Lung (tissue), 12 donors: ENCODE data around the gene RPL38. TPM values are rescaled to one million over a fixed set of nuclear protein-coding genes. Genes with fewer than 3 reads are reported as not detected.
A peak's percentile ranks its signal among the peaks of the same experiment; 100 is the strongest.

Experiments used
- ATAC-seq: fragments of 200-7000 bp; cut with Tn5 transposase; one replicate; pipeline ENCODE4 v1.9.1; 2020; ENCODE audit warnings: moderate number of reproducible peaks; ENCODE audit not compliant: insufficient read depth, low FRiP score
- DNase-seq, 3 donors: peaks; one replicate each; pipeline ENCODE4 v3.0.0-alpha.2; 2013 to 2017
- H3K27ac ChIP-seq, 2 donors: one replicate each; pipeline ENCODE4 v1.5.1; 2013; ENCODE audit warnings: mild to moderate bottlenecking in 2 of 2, moderate library complexity in 2 of 2, control low read depth in 1 of 2, inconsistent platforms in 1 of 2, low read depth in 1 of 2, low read length in 1 of 2
- H3K27me3 ChIP-seq, 3 donors: one replicate each; pipeline ENCODE4 v1.5.1; 2013; ENCODE audit warnings: low read length in 2 of 3; ENCODE audit not compliant: control insufficient read depth in 3 of 3, insufficient read depth in 3 of 3
- H3K36me3 ChIP-seq, 4 donors: one replicate each; pipeline ENCODE4 v1.5.1; 2013; ENCODE audit warnings: low read length in 4 of 4, mild to moderate bottlenecking in 1 of 4, moderate library complexity in 1 of 4; ENCODE audit not compliant: control insufficient read depth in 4 of 4, insufficient read depth in 4 of 4
- H3K4me1 ChIP-seq, 5 donors: one replicate each; pipeline ENCODE4 v1.5.1; 2013; ENCODE audit warnings: low read length in 5 of 5, mild to moderate bottlenecking in 2 of 5, moderate library complexity in 1 of 5; ENCODE audit not compliant: control insufficient read depth in 5 of 5, insufficient read depth in 5 of 5
- H3K4me3 ChIP-seq: one replicate; pipeline ENCODE4 v1.5.1; 2013; ENCODE audit warnings: mild to moderate bottlenecking, control low read depth, moderate library complexity
- H3K9ac ChIP-seq, 2 donors: one replicate each; pipeline ENCODE4 v1.5.1; 2013; ENCODE audit warnings: low read length in 2 of 2, control low read depth in 1 of 2; ENCODE audit not compliant: insufficient read depth in 1 of 2
- H3K9me3 ChIP-seq, 4 donors: one replicate each; pipeline ENCODE4 v1.5.1; 2013; ENCODE audit warnings: low read length in 3 of 4, mild to moderate bottlenecking in 1 of 4, moderate library complexity in 1 of 4; ENCODE audit not compliant: control insufficient read depth in 4 of 4, insufficient read depth in 3 of 4
- WGBS, 2 donors: extraction: QIAGEN DNeasy Blood & Tissue Kit; methylation state at CpG; one replicate each; pipeline ENCODE4 v1.1.7; 2013; 5-methylcytosine and 5-hydroxymethylcytosine counted together
- polyA plus RNA-seq, 2 donors: library from polyadenylated mRNA; stranded (reverse); fragments of 200-250 nt; gene quantifications; one replicate each; pipeline ENCODE4 v1.2.1, GENCODE V29; 2013
- total RNA-seq, 2 donors: library from RNA; depleted of rRNA in 1 of 2; stranded (reverse); fragments of >200 nt in 1 of 2; gene quantifications; one replicate each; pipeline ENCODE4 v1.2.1, GENCODE V29; 2014 to 2021
- TF ChIP-seq, protein P1 (sequence below): IDR thresholded peaks from 2 replicates; pipeline ENCODE4 v1.5.1; 2012; ENCODE audit warnings: mild to moderate bottlenecking; ENCODE audit errors: control extremely low read depth, extremely low read depth
- donor health status: control.
- donor health status: control.
- donor health status: Bipolar disorder and iron deficiency.
- donor health status: healthy.
- donor health status: DM: yes; HTN: yes; CAD: no.

The RPL38 gene
- total and polyA plus RNA-seq, 4 donors: 686 to 2,752 (median 1,090) TPM

DNA sequence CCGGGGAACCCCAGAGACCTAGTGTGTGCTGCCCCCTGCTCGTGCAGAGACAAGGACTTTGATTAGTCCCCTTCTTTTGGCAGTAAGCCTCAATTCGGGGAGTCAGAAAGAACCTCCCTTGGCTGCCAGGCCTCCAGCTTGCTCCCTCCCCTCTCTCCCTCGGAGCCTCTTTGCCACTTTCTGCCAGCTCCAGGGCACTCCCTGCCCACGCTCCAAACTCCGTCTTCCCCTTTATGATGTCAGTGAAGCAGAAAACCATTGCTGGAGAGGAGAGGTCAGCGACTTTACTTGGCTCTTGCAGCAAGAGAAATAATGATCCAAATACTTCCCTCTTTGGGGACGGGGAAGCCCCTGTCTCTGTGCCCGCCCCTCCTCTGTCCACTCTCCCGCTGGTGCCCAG lies 38.0 kb downstream of the RPL38 start:
- DNase-seq (no peak), ATAC-seq (peak; percentile 36)
- TF ChIP-seq, protein P1, sequence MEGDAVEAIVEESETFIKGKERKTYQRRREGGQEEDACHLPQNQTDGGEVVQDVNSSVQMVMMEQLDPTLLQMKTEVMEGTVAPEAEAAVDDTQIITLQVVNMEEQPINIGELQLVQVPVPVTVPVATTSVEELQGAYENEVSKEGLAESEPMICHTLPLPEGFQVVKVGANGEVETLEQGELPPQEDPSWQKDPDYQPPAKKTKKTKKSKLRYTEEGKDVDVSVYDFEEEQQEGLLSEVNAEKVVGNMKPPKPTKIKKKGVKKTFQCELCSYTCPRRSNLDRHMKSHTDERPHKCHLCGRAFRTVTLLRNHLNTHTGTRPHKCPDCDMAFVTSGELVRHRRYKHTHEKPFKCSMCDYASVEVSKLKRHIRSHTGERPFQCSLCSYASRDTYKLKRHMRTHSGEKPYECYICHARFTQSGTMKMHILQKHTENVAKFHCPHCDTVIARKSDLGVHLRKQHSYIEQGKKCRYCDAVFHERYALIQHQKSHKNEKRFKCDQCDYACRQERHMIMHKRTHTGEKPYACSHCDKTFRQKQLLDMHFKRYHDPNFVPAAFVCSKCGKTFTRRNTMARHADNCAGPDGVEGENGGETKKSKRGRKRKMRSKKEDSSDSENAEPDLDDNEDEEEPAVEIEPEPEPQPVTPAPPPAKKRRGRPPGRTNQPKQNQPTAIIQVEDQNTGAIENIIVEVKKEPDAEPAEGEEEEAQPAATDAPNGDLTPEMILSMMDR: no peak
- Histone ChIP-seq H3K9me3 (no peaks in the 10 kb centered on the region), H3K27me3 (no peaks in the 10 kb centered on the region), H3K4me1 (peaks cover 0 to 23% (median 5%) of the 10 kb centered on the region in 5 donors), H3K4me3 (no peak overlapping the region), H3K9ac (no peak overlapping the region), H3K27ac (no peak overlapping the region), H3K36me3 (peaks cover 0 to 1% (median 0%) of the 10 kb centered on the region in 4 donors)
- 60 to 67% methylated on average over 10 of the region's 10 CpGs for WGBS, 2 donors

DNA sequence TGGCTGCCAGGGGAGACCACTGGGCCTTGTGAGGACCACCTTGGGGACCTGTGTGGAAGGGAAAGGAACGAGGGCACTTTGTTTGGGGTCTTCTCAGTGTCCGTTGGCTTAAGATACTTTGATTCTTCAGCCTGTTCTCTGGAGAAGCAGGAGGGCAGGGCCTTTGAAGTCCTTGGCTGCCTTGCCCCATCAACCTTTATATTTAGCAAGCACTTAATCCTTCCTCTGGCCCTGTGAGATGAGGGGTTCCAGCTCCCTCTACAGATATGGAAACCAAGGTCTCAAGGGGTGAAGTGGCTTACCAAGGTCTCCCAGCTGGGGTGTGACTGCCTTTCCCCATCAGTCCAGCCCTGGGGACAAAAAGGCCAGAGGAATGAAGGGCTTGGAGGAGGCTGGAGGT lies 38.4 kb downstream of the RPL38 start:
- Histone ChIP-seq H3K27me3 (no peaks in the 10 kb centered on the region), H3K4me1 (peaks cover 0 to 23% (median 5%) of the 10 kb centered on the region in 5 donors), H3K4me3 (no peak overlapping the region), H3K9ac (no peak overlapping the region), H3K36me3 (peaks cover 0 to 1% (median 0%) of the 10 kb centered on the region in 4 donors), H3K9me3 (no peaks in the 10 kb centered on the region), H3K27ac (no peak overlapping the region)
- no peak for DNase-seq
- no peak for ATAC-seq
- 64 to 95% methylated on average over 2 of the region's 2 CpGs for WGBS, 2 donors
- TF ChIP-seq, protein P1: no peak

DNA sequence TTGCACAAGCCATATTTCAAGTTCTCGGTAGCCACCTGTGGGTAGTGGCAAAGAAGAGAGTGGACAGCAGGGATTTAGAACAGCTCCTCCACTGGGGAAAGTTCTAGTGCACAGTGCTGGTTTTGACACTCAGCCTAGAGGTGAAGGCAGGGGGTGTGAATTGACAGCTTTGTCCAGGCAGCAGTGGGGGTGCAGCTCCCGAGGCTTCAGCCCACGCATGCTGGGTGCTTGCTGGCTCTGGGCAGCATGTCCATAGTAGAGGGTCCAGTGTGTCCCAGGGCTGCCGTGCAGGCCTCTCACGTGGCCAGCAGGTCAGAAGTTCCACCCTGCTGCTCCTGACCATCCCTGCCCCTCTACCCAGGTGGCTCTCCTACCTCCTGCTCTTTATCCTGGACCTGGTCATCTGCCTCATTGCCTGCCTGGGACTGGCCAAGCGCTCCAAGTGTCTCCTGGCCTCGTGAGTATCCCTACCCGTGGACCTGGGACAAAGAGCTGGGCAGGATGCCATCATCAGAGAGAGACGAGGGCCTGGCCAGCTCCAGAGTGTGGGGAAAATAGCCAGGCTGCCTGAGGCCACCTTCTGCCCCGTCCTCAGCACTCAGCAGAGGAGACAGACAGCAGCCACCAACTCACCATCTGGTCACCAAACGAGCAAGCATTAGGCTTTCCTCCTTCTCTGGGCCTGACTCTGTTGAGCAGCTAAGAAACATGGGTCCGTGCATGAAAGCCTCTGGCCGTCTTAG lies 39.7 kb downstream of the RPL38 start:
- 79 to 80% methylated on average over 13 of the region's 13 CpGs for WGBS, 2 donors
- Histone ChIP-seq H3K9ac (no peak overlapping the region), H3K27me3 (no peaks in the 10 kb centered on the region), H3K27ac (no peak overlapping the region), H3K9me3 (no peaks in the 10 kb centered on the region), H3K4me3 (no peak overlapping the region), H3K4me1 (peaks cover 0 to 23% (median 5%) of the 10 kb centered on the region in 5 donors), H3K36me3 (peaks cover 0 to 1% (median 0%) of the 10 kb centered on the region in 4 donors)
- TF ChIP-seq, protein P1: no peak
- ATAC-seq (no peak), DNase-seq (peak in 1 of 3 donors; percentile 31)
